Kidney epithelial cell (primary cell): Measurements from ENCODE around the gene GSTP1. TPM values are rescaled to one million over a fixed set of nuclear protein-coding genes. Genes with fewer than 3 reads are reported as not detected.
A peak's percentile ranks its signal among the peaks of the same experiment; 100 is the strongest.

Experiments
- DNase-seq: peaks from one replicate; pipeline ENCODE4 v3.0.0-alpha.2; 2010; ENCODE audit warnings: low read depth
- H3K27me3 ChIP-seq: 2 replicates; pipeline ENCODE4 v1.6.0; 2011; ENCODE audit warnings: low read length; ENCODE audit not compliant: control insufficient read depth, insufficient read depth
- H3K36me3 ChIP-seq: 2 replicates; pipeline ENCODE4 v1.5.1; 2011; ENCODE audit warnings: low read length; ENCODE audit not compliant: control insufficient read depth, insufficient read depth
- H3K4me3 ChIP-seq: 2 replicates; pipeline ENCODE4 v1.5.1; 2011; ENCODE audit warnings: low read depth, mild to moderate bottlenecking, control low read depth, low read length
- total RNA-seq: library from RNA; depleted of rRNA; stranded (reverse); fragments of >200 nt; gene quantifications from 2 replicates; pipeline ENCODE4 v1.2.3, GENCODE V29; 2015
- TF ChIP-seq, protein P1 (sequence below): IDR thresholded peaks from 2 replicates; pipeline ENCODE4 v1.5.1; 2011; ENCODE audit warnings: mild to moderate bottlenecking, moderate library complexity, low read length, control low read depth, inconsistent platforms; ENCODE audit not compliant: insufficient read depth, poor library complexity, severe bottlenecking

Gene GSTP1
- total RNA-seq, 1 donor from 2014 or later = 1,390 TPM

DNA sequence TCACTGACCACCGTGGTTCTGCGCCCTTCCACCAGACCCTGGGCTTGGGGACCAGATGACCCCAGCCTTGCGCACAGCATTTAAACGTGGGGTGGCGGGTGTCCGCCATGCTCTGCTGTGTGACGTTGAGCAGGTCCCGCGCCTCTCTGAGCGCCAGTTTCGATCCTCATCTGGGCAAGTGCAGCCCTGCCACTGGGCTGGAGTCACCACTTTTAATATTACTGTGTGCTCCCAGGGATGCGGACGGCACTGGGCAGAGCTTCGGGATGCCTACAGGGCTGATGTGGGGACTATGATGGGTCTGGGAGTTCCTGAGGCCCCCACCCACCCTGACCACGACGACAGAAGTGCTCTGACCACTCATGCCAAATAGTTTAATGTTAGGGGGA lies 47.3 kb downstream of the GSTP1 start:
- H3K36me3 ChIP-seq = no peaks in the 10 kb centered on the region
- DNase-seq = no peak
- H3K4me3 ChIP-seq = peak overlapping the region; percentile 77
- H3K27me3 ChIP-seq = peaks cover 7% of the 10 kb centered on the region
- TF ChIP-seq, protein P1, sequence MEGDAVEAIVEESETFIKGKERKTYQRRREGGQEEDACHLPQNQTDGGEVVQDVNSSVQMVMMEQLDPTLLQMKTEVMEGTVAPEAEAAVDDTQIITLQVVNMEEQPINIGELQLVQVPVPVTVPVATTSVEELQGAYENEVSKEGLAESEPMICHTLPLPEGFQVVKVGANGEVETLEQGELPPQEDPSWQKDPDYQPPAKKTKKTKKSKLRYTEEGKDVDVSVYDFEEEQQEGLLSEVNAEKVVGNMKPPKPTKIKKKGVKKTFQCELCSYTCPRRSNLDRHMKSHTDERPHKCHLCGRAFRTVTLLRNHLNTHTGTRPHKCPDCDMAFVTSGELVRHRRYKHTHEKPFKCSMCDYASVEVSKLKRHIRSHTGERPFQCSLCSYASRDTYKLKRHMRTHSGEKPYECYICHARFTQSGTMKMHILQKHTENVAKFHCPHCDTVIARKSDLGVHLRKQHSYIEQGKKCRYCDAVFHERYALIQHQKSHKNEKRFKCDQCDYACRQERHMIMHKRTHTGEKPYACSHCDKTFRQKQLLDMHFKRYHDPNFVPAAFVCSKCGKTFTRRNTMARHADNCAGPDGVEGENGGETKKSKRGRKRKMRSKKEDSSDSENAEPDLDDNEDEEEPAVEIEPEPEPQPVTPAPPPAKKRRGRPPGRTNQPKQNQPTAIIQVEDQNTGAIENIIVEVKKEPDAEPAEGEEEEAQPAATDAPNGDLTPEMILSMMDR = no peak

DNA sequence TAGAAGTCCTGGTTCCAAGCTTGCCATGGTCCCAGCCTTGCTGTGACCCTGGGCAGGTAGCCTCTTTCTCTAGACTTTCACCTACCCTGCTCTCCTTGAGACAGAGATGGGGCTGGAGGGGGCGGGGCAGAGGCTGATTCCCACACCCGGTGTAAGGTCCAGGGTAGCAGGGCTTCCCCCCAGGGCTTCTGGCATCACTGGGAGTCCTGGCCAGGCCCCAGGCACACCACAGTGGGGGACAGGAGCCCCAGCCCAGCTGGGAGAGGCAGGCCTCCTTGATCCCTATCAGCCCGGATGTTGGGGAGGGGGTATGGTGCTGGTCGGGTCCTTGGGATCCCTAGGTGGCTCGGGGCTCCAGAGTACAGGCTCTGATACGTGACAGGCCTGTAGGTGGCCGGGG lies 47.8 kb downstream of the GSTP1 start:
- H3K4me3 ChIP-seq = no peak overlapping the region
- peaks cover 7% of the 10 kb centered on the region for H3K27me3 ChIP-seq
- DNase-seq = no peak
- H3K36me3 ChIP-seq = no peaks in the 10 kb centered on the region
- TF ChIP-seq, protein P1 = no peak

DNA sequence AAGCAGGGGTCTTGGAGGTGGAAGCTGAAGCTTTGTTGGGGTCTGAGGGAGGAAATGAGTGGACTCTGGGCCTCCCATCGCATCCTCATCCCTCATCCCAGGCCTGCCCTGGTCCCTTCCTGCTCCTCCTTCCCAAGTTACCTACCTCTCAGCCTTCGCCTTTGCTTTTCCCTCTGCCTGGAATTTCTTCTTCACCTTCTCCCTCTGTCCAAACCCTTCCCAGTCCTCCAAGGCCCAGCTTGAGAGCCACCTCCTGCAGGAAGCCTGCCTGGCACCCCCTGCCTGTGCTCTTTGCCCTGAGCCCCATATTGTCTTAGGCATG lies 48.2 kb downstream of the GSTP1 start:
- no peak overlapping the region for H3K4me3 ChIP-seq
- TF ChIP-seq, protein P1 = no peak
- DNase-seq = no peak
- H3K27me3 ChIP-seq = peaks cover 7% of the 10 kb centered on the region
- H3K36me3 ChIP-seq = no peaks in the 10 kb centered on the region

DNA sequence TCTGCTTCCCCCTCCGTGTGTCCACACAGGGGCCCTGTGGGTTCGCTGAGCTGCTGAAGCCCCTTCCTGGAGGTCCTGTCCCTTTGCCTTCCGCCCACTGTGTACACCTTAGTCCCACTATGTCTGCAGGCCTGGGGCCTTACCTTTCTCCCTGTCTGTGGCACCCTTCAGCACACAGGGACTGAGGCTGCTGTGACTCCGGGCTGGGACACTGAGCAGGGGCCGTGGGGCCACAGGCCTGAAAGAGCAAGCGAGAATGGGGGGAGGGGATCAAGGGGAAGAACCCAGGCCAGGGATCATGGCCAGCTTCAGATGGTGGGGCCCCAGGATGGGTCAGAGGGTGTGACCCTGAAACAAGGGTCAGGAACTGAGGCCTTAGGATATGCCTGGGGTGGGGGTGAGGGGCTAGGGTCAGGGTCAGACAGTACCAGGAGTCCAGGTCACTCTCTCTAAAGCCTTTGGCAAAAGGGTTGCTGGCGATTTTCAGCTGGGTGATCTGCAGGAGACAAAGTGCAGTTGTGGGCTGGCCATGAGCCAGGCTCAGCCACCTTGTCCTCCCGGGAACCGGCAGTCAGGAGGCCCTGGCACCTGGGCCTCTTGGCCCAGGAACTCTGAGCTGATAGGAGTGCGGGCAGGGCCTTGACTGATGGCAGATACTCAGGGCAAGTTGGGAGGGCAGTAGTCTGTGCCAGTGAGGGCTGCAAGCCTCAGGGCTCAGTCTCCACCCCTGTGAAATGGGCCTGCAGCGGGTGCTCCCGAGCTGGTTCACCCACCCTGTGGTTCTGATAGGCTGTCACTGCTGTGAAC lies 48.8 kb downstream of the GSTP1 start:
- Histone ChIP-seq H3K36me3 (no peaks in the 10 kb centered on the region), H3K27me3 (peaks cover 7% of the 10 kb centered on the region), H3K4me3 (no peak overlapping the region)
- no peak for DNase-seq
- TF ChIP-seq, protein P1 = no peak

DNA sequence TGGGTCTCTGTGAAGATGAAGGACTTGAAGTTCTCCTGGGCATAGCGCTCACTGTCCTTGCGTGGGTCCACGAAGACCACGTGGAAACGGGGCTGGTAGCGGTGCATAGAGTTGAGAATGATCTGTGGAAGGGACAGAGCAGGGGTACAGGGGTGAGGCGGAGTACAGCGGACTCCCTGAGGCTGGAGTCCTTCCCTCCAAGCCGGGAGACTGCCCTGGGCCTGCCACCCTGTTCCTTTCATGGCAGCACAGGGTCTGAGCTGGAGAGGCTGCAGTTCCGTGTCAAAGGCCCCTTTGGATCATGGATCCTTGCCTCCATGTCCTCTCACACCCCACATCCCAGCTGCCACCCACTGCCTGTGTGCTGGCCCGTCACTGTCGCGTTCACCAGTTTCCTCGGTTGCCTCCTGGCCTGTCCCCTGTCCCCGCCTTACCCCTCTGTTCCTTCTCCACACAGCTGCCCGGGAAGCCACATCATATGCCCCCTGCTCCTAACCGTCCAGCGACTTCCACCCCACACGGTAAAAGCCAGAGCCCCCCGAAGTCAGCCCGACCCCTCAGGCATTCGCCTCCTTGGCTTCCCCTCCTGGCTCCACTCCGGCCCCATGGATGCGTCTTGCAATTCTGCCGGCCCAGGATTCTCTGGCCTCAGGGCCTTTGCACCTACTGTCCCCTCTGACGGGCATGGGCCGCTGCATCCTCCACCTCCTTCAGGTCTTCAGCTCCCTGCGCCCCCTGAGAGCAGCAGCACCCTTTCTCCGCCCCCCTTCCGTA lies 49.6 kb downstream of the GSTP1 start:
- Histone ChIP-seq H3K27me3 (peaks cover 7% of the 10 kb centered on the region), H3K36me3 (no peaks in the 10 kb centered on the region), H3K4me3 (no peak overlapping the region)
- DNase-seq = no peak
- TF ChIP-seq, protein P1 = no peak
